ENCODE data around the gene KRTAP20-3.

The KRTAP20-3 gene

DNA sequence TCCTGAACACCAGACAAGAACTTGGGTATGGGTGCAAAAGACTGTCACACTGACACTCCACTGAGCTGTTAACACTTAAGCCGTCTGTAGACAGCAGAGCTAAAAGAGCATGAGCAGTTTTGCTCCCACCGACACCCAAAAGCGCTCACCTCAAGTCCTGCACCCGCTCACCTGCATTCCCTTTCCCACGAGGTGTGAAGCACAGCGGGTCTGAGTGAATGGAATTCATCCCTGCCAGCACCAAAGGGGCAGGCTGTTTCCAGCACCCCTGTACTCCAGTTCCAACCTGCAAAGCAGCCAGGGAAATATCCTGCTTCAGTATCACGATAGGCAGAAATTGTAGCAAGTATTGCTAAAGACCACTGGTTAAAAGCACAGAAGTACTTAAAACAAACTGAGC is 47.2 kb downstream of the KRTAP20-3 start:
- no peak for DNase-seq

Data from bone marrow (tissue), 2 donors.